Neural cell (in vitro differentiated cells): ENCODE data around the gene LDLRAD3. TPM values are rescaled to one million over a fixed set of nuclear protein-coding genes. Genes with fewer than 3 reads are reported as not detected.

ENCODE experiments used
- H2AFZ ChIP-seq: fragments of 200-600, 300-800 bp; sonication (generic), shearing (Covaris generic); 2 replicates; pipeline ENCODE4 v1.6.0; 2014; ENCODE audit warnings: low read depth, mild to moderate bottlenecking, antibody characterized with exemption, low read length, moderate library complexity
- H3F3A ChIP-seq: fragments of 200-600 bp; shearing (Covaris generic); 2 replicates; pipeline ENCODE4 v1.6.1; 2016; ENCODE audit warnings: mild to moderate bottlenecking, moderate library complexity, mixed read lengths, antibody characterized with exemption, low read length; ENCODE audit not compliant: insufficient read depth, poor library complexity, severe bottlenecking
- H3K27ac ChIP-seq: fragments of 200-600, 300-800 bp; sonication (generic), shearing (Covaris generic); 2 replicates; pipeline ENCODE4 v1.5.1; 2014; ENCODE audit warnings: mild to moderate bottlenecking, low read length, moderate library complexity
- H3K27me3 ChIP-seq: fragments of 300-800, 200-600 bp; sonication (generic), shearing (Covaris generic); 2 replicates; pipeline ENCODE4 v1.6.0; 2014; ENCODE audit warnings: mild to moderate bottlenecking, low read depth, low read length, moderate library complexity; ENCODE audit not compliant: insufficient read depth
- H3K36me3 ChIP-seq: fragments of 300-800, 200-600 bp; sonication (generic), shearing (Covaris generic); 2 replicates; pipeline ENCODE4 v1.5.1; 2014; ENCODE audit warnings: mild to moderate bottlenecking, antibody characterized with exemption, low read length, moderate library complexity; ENCODE audit not compliant: insufficient read depth
- H3K4me2 ChIP-seq: fragments of 300-800, 200-600 bp; sonication (generic), shearing (Covaris generic); 2 replicates; pipeline ENCODE4 v1.6.0; 2014; ENCODE audit warnings: mild to moderate bottlenecking, low read length
- H3K4me3 ChIP-seq: fragments of 300-800, 200-600 bp; sonication (generic), shearing (Covaris generic); 2 replicates; pipeline ENCODE4 v1.5.1; 2014; ENCODE audit warnings: mild to moderate bottlenecking, low read length, moderate library complexity
- H3K79me2 ChIP-seq: fragments of 200-600 bp; shearing (Covaris generic); replicated peaks from 2 replicates; pipeline ENCODE4 v1.6.0; 2014; ENCODE audit warnings: mild to moderate bottlenecking, low read length, moderate library complexity; ENCODE audit not compliant: insufficient read depth
- H3K9ac ChIP-seq: fragments of 300-800, 200-600 bp; sonication (generic), shearing (Covaris generic); 2 replicates; pipeline ENCODE4 v1.6.1; 2016; ENCODE audit warnings: mild to moderate bottlenecking, low read length, mixed read lengths
- H3K9me2 ChIP-seq: fragments of 200-600 bp; shearing (Covaris generic); 2 replicates; pipeline ENCODE4 v1.6.1; 2016; ENCODE audit warnings: mild to moderate bottlenecking, low read length, mixed read lengths; ENCODE audit not compliant: insufficient read depth
- H3K9me3 ChIP-seq: fragments of 200-600, 300-800 bp; sonication (generic), shearing (Covaris generic); 2 replicates; pipeline ENCODE4 v1.6.1; 2016; ENCODE audit warnings: mild to moderate bottlenecking, mixed run types, low read length, moderate library complexity, mixed read lengths
- H4K20me1 ChIP-seq: fragments of 200-600 bp; shearing (Covaris generic); 2 replicates; pipeline ENCODE4 v1.6.1; 2016; ENCODE audit warnings: mild to moderate bottlenecking, mixed run types; ENCODE audit not compliant: insufficient read depth
- CTCF ChIP-seq: fragments of 450-650 bp; IDR thresholded peaks from 2 replicates; pipeline ENCODE4 v1.5.1; 2014; ENCODE audit warnings: antibody characterized with exemption, mild to moderate bottlenecking, moderate library complexity; ENCODE audit not compliant: poor library complexity, severe bottlenecking
- EP300 ChIP-seq: fragments of 450-650 bp; conservative IDR thresholded peaks from 2 replicates; pipeline ENCODE4 v1.6.1; 2014; ENCODE audit warnings: antibody characterized with exemption, mild to moderate bottlenecking, moderate library complexity; ENCODE audit not compliant: poor library complexity, severe bottlenecking
- EZH2 ChIP-seq: fragments of 200-600, 300-800 bp; shearing (Covaris generic), sonication (generic); IDR thresholded peaks from 2 replicates; pipeline ENCODE4 v1.6.1; 2014; ENCODE audit warnings: antibody characterized with exemption, low read length, borderline replicate concordance, mild to moderate bottlenecking; ENCODE audit not compliant: insufficient read depth, poor library complexity, severe bottlenecking
- MXI1 ChIP-seq: fragments of 450-650 bp; conservative IDR thresholded peaks from 2 replicates; pipeline ENCODE4 v1.6.1; 2014; ENCODE audit warnings: antibody characterized with exemption, mild to moderate bottlenecking; ENCODE audit not compliant: poor library complexity, severe bottlenecking
- POLR2AphosphoS5 ChIP-seq: IDR thresholded peaks from 2 replicates; pipeline ENCODE4 v1.6.1; 2012
- RAD21 ChIP-seq: fragments of 450-650 bp; conservative IDR thresholded peaks from 2 replicates; pipeline ENCODE4 v1.6.1; 2014; ENCODE audit warnings: antibody characterized with exemption, mild to moderate bottlenecking, moderate library complexity
- REST ChIP-seq: IDR thresholded peaks from 2 replicates; pipeline ENCODE4 v1.6.1; 2012; ENCODE audit warnings: borderline replicate concordance
- SMC3 ChIP-seq: fragments of 450-650 bp; conservative IDR thresholded peaks from 2 replicates; pipeline ENCODE4 v1.6.1; 2014; ENCODE audit warnings: antibody characterized with exemption, mild to moderate bottlenecking, moderate library complexity; ENCODE audit not compliant: poor library complexity
- TAF1 ChIP-seq: IDR thresholded peaks from 2 replicates; pipeline ENCODE4 v1.6.1; 2012; ENCODE audit warnings: low read depth
- polyA plus RNA-seq: library from polyadenylated mRNA; depleted of rRNA; stranded (reverse); fragments of >200 nt; gene quantifications from 2 replicates; pipeline ENCODE4 v1.2.3, GENCODE V29; 2014

The LDLRAD3 gene
- polyA plus RNA-seq, 1 donor from 2014 or later = 3.5 TPM

- no peaks in the 10 kb centered on the region for H3K79me2 ChIP-seq
- no peaks in the 10 kb centered on the region for H3K9me3 ChIP-seq
- no peaks in the 10 kb centered on the region for H3K9me2 ChIP-seq
- H3K27me3 ChIP-seq = no peaks in the 10 kb centered on the region
- no peak overlapping the region for H3K4me2 ChIP-seq
- H3K36me3 ChIP-seq = no peaks in the 10 kb centered on the region
- peak; percentile 84 for TF ChIP-seq EP300
- TF ChIP-seq POLR2AphosphoS5 = peak; percentile 40
- no peak for TF ChIP-seq SMC3
- no peak for TF ChIP-seq TAF1
- no peak for TF ChIP-seq MXI1
- no peak for TF ChIP-seq RAD21
- no peak for TF ChIP-seq EZH2
- no peak for TF ChIP-seq REST
- TF ChIP-seq CTCF = no peak
- no peaks in the 10 kb centered on the region for H4K20me1 ChIP-seq
- H3K4me3 ChIP-seq = no peak overlapping the region
- H3K27ac ChIP-seq = no peak overlapping the region
- no peak overlapping the region for H3K9ac ChIP-seq
- H2AFZ ChIP-seq = no peak overlapping the region
- H3F3A ChIP-seq = no peaks in the 10 kb centered on the region
Observed at GRCh38 chr11:35912883-35913624, 30.8 kb upstream of the LDLRAD3 start.

- Histone ChIP-seq H3K27me3 (no peaks in the 10 kb centered on the region), H4K20me1 (no peaks in the 10 kb centered on the region), H3K9me3 (no peaks in the 10 kb centered on the region), H3K9ac (no peak overlapping the region), H3F3A (no peaks in the 10 kb centered on the region), H3K36me3 (no peaks in the 10 kb centered on the region), H3K79me2 (no peaks in the 10 kb centered on the region), H3K4me3 (no peak overlapping the region), H2AFZ (no peak overlapping the region), H3K4me2 (no peak overlapping the region), H3K27ac (no peak overlapping the region), H3K9me2 (no peaks in the 10 kb centered on the region)
- TF ChIP-seq CTCF (no peak), EZH2 (no peak)
Observed at GRCh38 chr11:35914816-35915215, 29.0 kb upstream of the LDLRAD3 start.
